HCT116 (cell line): Measurements from ENCODE around the gene WFDC12. TPM values are rescaled to one million over a fixed set of nuclear protein-coding genes. Genes with fewer than 3 reads are reported as not detected.
"Not testable (repeated sequence)": the region's sequence is repeated elsewhere in the genome, so short reads cannot be mapped to it uniquely, and the experiment has no call there.

Experiments
- ATAC-seq: fragments of 200-7000 bp; cut with Tn5 transposase; 2 replicates; pipeline ENCODE4 v1.9.1; 2020; ENCODE audit warnings: mild to moderate bottlenecking, moderate library complexity
- BruUV-seq: library from RNA; stranded (reverse); fragments of 400-500 nt; replicated peaks from 2 replicates; lab custom pipeline; 2021; lab: Mats Ljungman, UMichigan
- CTCF ChIA-PET: fragments of 300-600 bp; sonication (Branson Sonifier 250); formaldehyde crosslinking; loops from one replicate; lab custom pipeline; 2021; ENCODE audit warnings: antibody characterized with exemption; lab: Charles Lee
- POLR2A ChIA-PET: fragments of 300-600, 350-600 bp; sonication (Branson Sonifier 250); formaldehyde crosslinking; loops from one replicate; lab custom pipeline; 2021; ENCODE audit warnings: antibody characterized with exemption; lab: Charles Lee
- RAD21 ChIA-PET, 2 experiments: fragments of 300-600 bp; sonication (Branson Sonifier 250); formaldehyde crosslinking; loops; one replicate each; lab custom pipeline; 2023; ENCODE audit warnings: low total read pairs in 2 of 2; ENCODE audit not compliant: uncharacterized antibody in 2 of 2, unreplicated experiment in 2 of 2, low non-redundant PET in 1 of 2; lab: Charles Lee
- DNase-seq: peaks from one replicate; pipeline ENCODE4 v3.0.0-alpha.2; 2010; ENCODE audit warnings: low read depth, low spot score
- H2AFZ ChIP-seq: fragments of 200-600 bp; shearing (Covaris generic), sonication (generic); 2 replicates; pipeline ENCODE4 v1.6.1; 2017; ENCODE audit warnings: low read depth, mixed run types, mixed read lengths, antibody characterized with exemption, low read length; ENCODE audit not compliant: poor library complexity, severe bottlenecking
- H3K27ac ChIP-seq: 2 replicates; pipeline ENCODE4 v1.5.1; 2012; ENCODE audit warnings: low read depth, low read length
- H3K27me3 ChIP-seq: fragments of 200-600 bp; sonication (generic); 2 replicates; pipeline ENCODE4 v1.6.1; 2016; ENCODE audit warnings: mixed run types, low read length, mixed read lengths; ENCODE audit not compliant: insufficient read depth
- H3K36me3 ChIP-seq, 2 experiments: fragments of 200-500 bp in 1 of 2; fragments of 200-600 bp in 1 of 2; sonication (Bioruptor generic) in 1 of 2; sonication (generic) in 1 of 2; 2 replicates each; pipeline versions ENCODE4 v1.5.1 to v1.6.1; 2014 to 2016; ENCODE audit warnings: low read length in 2 of 2, inconsistent platforms in 1 of 2, mixed read lengths in 1 of 2, mixed run types in 1 of 2; ENCODE audit not compliant: insufficient read depth in 2 of 2, control insufficient read depth in 1 of 2
- H3K4me1 ChIP-seq, 2 experiments: fragments of 200-600 bp in 1 of 2; sonication (generic) in 1 of 2; 2 replicates each; pipeline versions ENCODE4 v1.5.1 to v1.6.1; 2012 to 2017; ENCODE audit warnings: low read length in 2 of 2, inconsistent platforms in 1 of 2, mild to moderate bottlenecking in 1 of 2, mixed read lengths in 1 of 2, mixed run types in 1 of 2, moderate library complexity in 1 of 2; ENCODE audit not compliant: insufficient read depth in 2 of 2, control insufficient read depth in 1 of 2
- H3K4me2 ChIP-seq: fragments of 200-600 bp; sonication (generic); 2 replicates; pipeline ENCODE4 v1.6.1; 2017; ENCODE audit warnings: mixed run types, low read length, mixed read lengths
- H3K4me3 ChIP-seq, 2 experiments: fragments of 200-600 bp in 1 of 2; sonication (generic) in 1 of 2; replicated peaks in 1 of 2; 2 replicates each; pipeline ENCODE4 v1.5.1; 2011 to 2016; ENCODE audit warnings: low read length in 2 of 2, control low read depth in 1 of 2, low read depth in 1 of 2, mild to moderate bottlenecking in 1 of 2, mixed read lengths in 1 of 2, mixed run types in 1 of 2
- H3K79me2 ChIP-seq: fragments of 200-600 bp; sonication (generic); 2 replicates; pipeline ENCODE4 v1.6.1; 2017; ENCODE audit warnings: mild to moderate bottlenecking, mixed run types, low read length, moderate library complexity, mixed read lengths; ENCODE audit not compliant: insufficient read depth
- H3K9ac ChIP-seq: fragments of 200-600 bp; sonication (generic); 2 replicates; pipeline ENCODE4 v1.6.1; 2016; ENCODE audit warnings: low read length, mixed read lengths
- H3K9me2 ChIP-seq: fragments of 200-600 bp; sonication (generic), shearing (Covaris generic); 2 replicates; pipeline ENCODE4 v1.6.1; 2017; ENCODE audit warnings: mixed run types, mild to moderate bottlenecking, moderate library complexity; ENCODE audit not compliant: insufficient read depth
- H3K9me3 ChIP-seq, 2 experiments: fragments of 200-500 bp in 1 of 2; fragments of 200-600 bp in 1 of 2; sonication (Bioruptor generic) in 1 of 2; sonication (generic) in 1 of 2; 2 replicates each; pipeline ENCODE4 v1.6.1; 2014 to 2017; ENCODE audit warnings: low read length in 2 of 2, mixed read lengths in 2 of 2, inconsistent platforms in 1 of 2, low read depth in 1 of 2, mild to moderate bottlenecking in 1 of 2, mixed run types in 1 of 2, moderate library complexity in 1 of 2; ENCODE audit not compliant: control insufficient read depth in 1 of 2, insufficient read depth in 1 of 2
- H4K20me1 ChIP-seq: fragments of 200-600 bp; sonication (generic), shearing (Covaris generic); 2 replicates; pipeline ENCODE4 v1.6.1; 2017; ENCODE audit warnings: mixed run types, mild to moderate bottlenecking, moderate library complexity; ENCODE audit not compliant: insufficient read depth
- CBX3 ChIP-seq: IDR thresholded peaks from 2 replicates; pipeline ENCODE4 v1.6.1; 2012; ENCODE audit warnings: low read depth
- CEBPB ChIP-seq: IDR thresholded peaks from 2 replicates; pipeline ENCODE4 v1.6.1; 2012; ENCODE audit warnings: low read depth
- ELF1 ChIP-seq: IDR thresholded peaks from 2 replicates; pipeline ENCODE4 v1.6.1; 2012; ENCODE audit warnings: low read depth, borderline replicate concordance
- POLR2AphosphoS5 ChIP-seq: IDR thresholded peaks from 2 replicates; pipeline ENCODE4 v1.6.1; 2011; ENCODE audit warnings: mild to moderate bottlenecking, low read depth, low read length, moderate library complexity
- RAD21 ChIP-seq: IDR thresholded peaks from 2 replicates; pipeline ENCODE4 v1.6.1; 2012; ENCODE audit warnings: low read depth, mild to moderate bottlenecking
- SIN3A ChIP-seq: IDR thresholded peaks from 2 replicates; pipeline ENCODE4 v1.6.1; 2012; ENCODE audit warnings: low read depth
- SP1 ChIP-seq: IDR thresholded peaks from 2 replicates; pipeline ENCODE4 v1.6.1; 2012; ENCODE audit warnings: low read depth
- TCF7L2 ChIP-seq: IDR thresholded peaks from 2 replicates; pipeline ENCODE4 v1.7.0; 2011; ENCODE audit warnings: borderline replicate concordance, inconsistent platforms; ENCODE audit not compliant: insufficient read depth, insufficient read length; ENCODE audit errors: extremely low read depth
- intact Hi-C: fragments of 100-400 bp; cut with micrococcal nuclease; formaldehyde crosslinking; loops from 2 replicates; pipeline ENCODE4 v1.10.0; 2022
- total RNA-seq: library from RNA; stranded (reverse); gene quantifications from one replicate; pipeline ENCODE4 v1.2.1, GENCODE V29; 2021; ENCODE audit not compliant: unreplicated experiment
- TF ChIP-seq, protein P1 (sequence below): IDR thresholded peaks from 2 replicates; pipeline ENCODE4 v1.6.1; 2012
- TF ChIP-seq, protein P2 (sequence below), 3 experiments: fragments of 200-600 bp in 1 of 3; sonication (generic) in 1 of 3; IDR thresholded peaks in 2 of 3; conservative IDR thresholded peaks in 1 of 3; 2 replicates each; pipeline ENCODE4 v1.5.1; 2012 to 2017; ENCODE audit warnings: low read depth in 2 of 3, low read length in 2 of 3, antibody characterized with exemption in 1 of 3, borderline replicate concordance in 1 of 3, control low read depth in 1 of 3, mild to moderate bottlenecking in 1 of 3, mixed read lengths in 1 of 3, mixed run types in 1 of 3, moderate library complexity in 1 of 3; ENCODE audit not compliant: insufficient read depth in 1 of 3

Gene WFDC12
- total RNA-seq, 1 experiment from 2014 or later = not detected

DNA sequence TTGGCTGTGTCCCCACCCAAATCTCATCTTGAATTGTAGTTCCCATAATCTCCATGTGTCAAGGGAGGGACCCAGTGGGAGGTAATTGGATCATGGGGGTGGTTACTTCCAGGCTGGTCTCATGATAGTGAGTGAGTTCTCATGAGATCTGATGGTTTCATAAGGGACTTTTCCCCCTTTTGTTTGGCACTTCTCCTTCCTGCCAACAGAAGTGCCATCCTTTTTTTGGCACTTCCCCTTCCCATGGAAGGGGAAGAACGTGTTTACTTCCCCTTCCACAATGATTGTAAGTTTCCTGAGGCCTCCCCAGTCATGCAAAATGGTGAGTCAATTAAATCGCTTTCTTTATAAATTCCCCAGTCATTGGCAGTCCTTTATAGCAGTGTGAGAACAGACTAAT, 32.4 kb upstream of the WFDC12 start:
- H3K27ac ChIP-seq = no peak overlapping the region
- H3K9me3 ChIP-seq = peaks cover 0 to 5% of the 10 kb centered on the region in 2 experiments; a peak in 1 of 4 replicates
- no peaks in the 10 kb centered on the region for H4K20me1 ChIP-seq
- intact Hi-C loops = no loop called here
- no peaks in the 10 kb centered on the region for H3K27me3 ChIP-seq
- BruUV-seq = no TSS peak
- DNase-seq (no peak), ATAC-seq (no peak)
- ChIA-PET POLR2A (no interaction called here), CTCF (no interaction called here), RAD21 (no interaction called here)
- H3K4me1 ChIP-seq = peaks cover 0 to 7% of the 10 kb centered on the region in 2 experiments; a peak in 1 of 4 replicates
- H2AFZ ChIP-seq = no peak overlapping the region
- no peaks in the 10 kb centered on the region for H3K36me3 ChIP-seq
- TF ChIP-seq, protein P1, sequence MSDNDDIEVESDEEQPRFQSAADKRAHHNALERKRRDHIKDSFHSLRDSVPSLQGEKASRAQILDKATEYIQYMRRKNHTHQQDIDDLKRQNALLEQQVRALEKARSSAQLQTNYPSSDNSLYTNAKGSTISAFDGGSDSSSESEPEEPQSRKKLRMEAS = no peak
- TF ChIP-seq RAD21 (no peak), ELF1 (no peak), TCF7L2 (no peak), CEBPB (no peak), SIN3A (no peak), CBX3 (no peak), POLR2AphosphoS5 (no peak), SP1 (no peak)
- TF ChIP-seq, protein P2, sequence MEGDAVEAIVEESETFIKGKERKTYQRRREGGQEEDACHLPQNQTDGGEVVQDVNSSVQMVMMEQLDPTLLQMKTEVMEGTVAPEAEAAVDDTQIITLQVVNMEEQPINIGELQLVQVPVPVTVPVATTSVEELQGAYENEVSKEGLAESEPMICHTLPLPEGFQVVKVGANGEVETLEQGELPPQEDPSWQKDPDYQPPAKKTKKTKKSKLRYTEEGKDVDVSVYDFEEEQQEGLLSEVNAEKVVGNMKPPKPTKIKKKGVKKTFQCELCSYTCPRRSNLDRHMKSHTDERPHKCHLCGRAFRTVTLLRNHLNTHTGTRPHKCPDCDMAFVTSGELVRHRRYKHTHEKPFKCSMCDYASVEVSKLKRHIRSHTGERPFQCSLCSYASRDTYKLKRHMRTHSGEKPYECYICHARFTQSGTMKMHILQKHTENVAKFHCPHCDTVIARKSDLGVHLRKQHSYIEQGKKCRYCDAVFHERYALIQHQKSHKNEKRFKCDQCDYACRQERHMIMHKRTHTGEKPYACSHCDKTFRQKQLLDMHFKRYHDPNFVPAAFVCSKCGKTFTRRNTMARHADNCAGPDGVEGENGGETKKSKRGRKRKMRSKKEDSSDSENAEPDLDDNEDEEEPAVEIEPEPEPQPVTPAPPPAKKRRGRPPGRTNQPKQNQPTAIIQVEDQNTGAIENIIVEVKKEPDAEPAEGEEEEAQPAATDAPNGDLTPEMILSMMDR (IDR thresholded peaks at IDR 0.05 in 2 of 3, conservative IDR thresholded peaks at IDR 0.05 in 1 of 3; ENCODE audit: borderline replicate concordance in 1 of 3, insufficient read depth in 1 of 3, low read depth in 2 of 3, low read length in 2 of 3) = no peak
- no peaks in the 10 kb centered on the region for H3K79me2 ChIP-seq
- H3K4me3 ChIP-seq = no peak overlapping the region
- H3K9ac ChIP-seq = no peak overlapping the region
- no peak overlapping the region for H3K4me2 ChIP-seq
- H3K9me2 ChIP-seq = no peaks in the 10 kb centered on the region

DNA sequence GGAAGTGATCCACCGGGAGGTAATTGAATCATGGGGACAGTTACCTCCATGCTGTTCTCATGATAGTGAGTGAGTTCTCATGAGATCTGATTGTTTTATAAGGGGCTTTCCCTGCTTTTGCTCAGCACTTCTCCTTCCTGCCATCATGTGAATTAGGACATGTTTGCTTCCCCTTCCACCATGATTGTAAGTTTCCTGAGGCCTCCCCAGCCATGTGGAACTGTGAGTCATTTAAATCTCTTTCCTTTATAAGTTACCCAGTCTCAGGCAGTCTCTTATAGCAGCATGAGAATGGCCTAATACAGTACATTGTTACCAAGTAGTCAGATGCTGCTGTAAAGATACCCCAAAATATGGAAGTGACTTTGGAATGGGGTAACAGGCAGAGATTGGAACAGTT, 30.5 kb upstream of the WFDC12 start:
- BruUV-seq, H3K27ac ChIP-seq, H3K9ac ChIP-seq, ATAC-seq, H2AFZ ChIP-seq, intact Hi-C loops, H3K4me1 ChIP-seq, DNase-seq, H3K9me3 ChIP-seq, H4K20me1 ChIP-seq, POLR2A ChIA-PET, H3K9me2 ChIP-seq, CTCF ChIA-PET, H3K36me3 ChIP-seq, H3K4me2 ChIP-seq, H3K79me2 ChIP-seq, RAD21 ChIA-PET, H3K27me3 ChIP-seq, H3K4me3 ChIP-seq: not testable (repeated sequence)
